ENCODE measurements around the gene LAMA5. TPM values are rescaled to one million over a fixed set of nuclear protein-coding genes. Genes with fewer than 3 reads are reported as not detected.

Gene LAMA5
- total and polyA plus RNA-seq, 2 donors (not counting 1 experiment from before 2014, with no cell fraction given), result 52.9 to 83.5 TPM

GRCh38 chr20:62351469-62352401 lies 15.4 kb downstream of the LAMA5 start:
- Histone ChIP-seq H3K36me3 (replicated peaks in 1 of 2; ENCODE audit: control extremely low read depth in 1 of 2, control insufficient read depth in 1 of 2, extremely low read depth in 1 of 2, insufficient read depth in 2 of 2, low read length in 1 of 2) (no peaks in the 10 kb centered on the region), H2AFZ (ENCODE audit: insufficient read depth, low read depth, low read length, poor library complexity, severe bottlenecking) (no peak overlapping the region), H3K79me2 (ENCODE audit: control insufficient read depth, insufficient read depth, low read length) (no peaks in the 10 kb centered on the region), H3K4me1 (ENCODE audit: control insufficient read depth in 2 of 2, insufficient read depth in 2 of 2, low read length in 2 of 2) (no peaks in the 10 kb centered on the region), H3K27ac (ENCODE audit: low read length in 2 of 2) (no peak overlapping the region), H4K20me1 (ENCODE audit: control insufficient read depth, insufficient read depth, low read length, poor library complexity, severe bottlenecking) (no peaks in the 10 kb centered on the region), H3K9me3 (ENCODE audit: control extremely low read depth in 1 of 3, control insufficient read depth in 2 of 3, insufficient read depth in 1 of 3, low read length in 2 of 3) (peaks cover 0 to 4% (median 0%) of the 10 kb centered on the region in 3 donors), H3K4me2 (replicated peaks; ENCODE audit: low read depth, low read length, poor library complexity, severe bottlenecking) (no peak overlapping the region), H3K9ac (ENCODE audit: low read length) (no peak overlapping the region), H3K27me3 (replicated peaks in 1 of 4; ENCODE audit: control extremely low read depth in 1 of 4, control insufficient read depth in 3 of 4, insufficient read depth in 4 of 4, low read length in 3 of 4) (no peaks in the 10 kb centered on the region), H3K4me3 (ENCODE audit: control extremely low read depth in 1 of 5, extremely low read depth in 1 of 5, insufficient read depth in 1 of 5, low read depth in 2 of 5, low read length in 4 of 5) (no peak overlapping the region)
- intact Hi-C loops (cut with micrococcal nuclease), result no loop called here
- CTCF ChIA-PET, result no interaction called here
- DNase-seq (no peak), ATAC-seq (ENCODE audit: low read depth) (no peak)
- POLR2A ChIA-PET, result no interaction called here
- 93% methylated on average over 60 of the region's 60 CpGs for WGBS (ENCODE audit: insufficient coverage)
- no peak for TF ChIP-seq CTCF (IDR thresholded peaks at IDR 0.05)
- no peak for TF ChIP-seq EZH2 (IDR thresholded peaks at IDR 0.05; ENCODE audit: borderline replicate concordance, insufficient read depth, low read depth, low read length, poor library complexity, severe bottlenecking)
- no peak overlapping the region for H3K4me3 Mint-ChIP-seq
- H3K27ac Mint-ChIP-seq, result no peak overlapping the region
- H3K9me3 Mint-ChIP-seq (ENCODE audit: insufficient read depth), result peaks cover 3% of the 10 kb centered on the region
- no peaks in the 10 kb centered on the region for H3K27me3 Mint-ChIP-seq
- no peaks in the 10 kb centered on the region for H3K4me1 Mint-ChIP-seq

All from B cell (primary cell).